Thymus (tissue), 11 donors: Measurements from ENCODE around the gene DHRS7B. TPM values are rescaled to one million over a fixed set of nuclear protein-coding genes. Genes with fewer than 3 reads are reported as not detected.

Experiments used
- DNase-seq, 9 donors: peaks; one replicate each; pipeline ENCODE4 v3.0.0-alpha.2; 2013; ENCODE audit warnings: low spot score in 9 of 9, low read depth in 6 of 9, missing footprints in 1 of 9
- H3K27ac ChIP-seq, 2 donors: one replicate each; pipeline ENCODE4 v1.5.1; 2013; ENCODE audit warnings: control low read depth in 1 of 2, low read depth in 1 of 2, low read length in 1 of 2, mild to moderate bottlenecking in 1 of 2, moderate library complexity in 1 of 2
- H3K27me3 ChIP-seq, 2 donors: one replicate each; pipeline ENCODE4 v1.5.1; 2013; ENCODE audit warnings: low read length in 1 of 2; ENCODE audit not compliant: control insufficient read depth in 2 of 2, insufficient read depth in 1 of 2
- H3K36me3 ChIP-seq, 2 donors: one replicate each; pipeline ENCODE4 v1.5.1; 2013; ENCODE audit warnings: low read length in 1 of 2, mild to moderate bottlenecking in 1 of 2, moderate library complexity in 1 of 2; ENCODE audit not compliant: control insufficient read depth in 2 of 2, insufficient read depth in 2 of 2
- H3K4me1 ChIP-seq, 2 donors: one replicate each; pipeline ENCODE4 v1.5.1; 2013; ENCODE audit warnings: low read length in 2 of 2; ENCODE audit not compliant: control insufficient read depth in 2 of 2, insufficient read depth in 2 of 2
- H3K4me3 ChIP-seq, 2 donors: one replicate each; pipeline ENCODE4 v1.5.1; 2013; ENCODE audit warnings: low read length in 2 of 2, control low read depth in 1 of 2, mild to moderate bottlenecking in 1 of 2
- H3K9me3 ChIP-seq, 2 donors: one replicate each; pipeline ENCODE4 v1.5.1; 2013; ENCODE audit warnings: low read length in 1 of 2, mild to moderate bottlenecking in 1 of 2; ENCODE audit not compliant: control insufficient read depth in 2 of 2, insufficient read depth in 1 of 2
- WGBS: extraction: QIAGEN DNeasy Blood & Tissue Kit; methylation state at CpG from one replicate; pipeline ENCODE4 v1.1.7; 2013; 5-methylcytosine and 5-hydroxymethylcytosine counted together
- polyA plus RNA-seq: library from polyadenylated mRNA; stranded (reverse); fragments of 200-250 nt; gene quantifications from one replicate; pipeline ENCODE4 v1.2.3, GENCODE V29; 2013
- total RNA-seq: library from RNA; stranded (reverse); fragments of 120-200 nt; gene quantifications from one replicate; pipeline ENCODE4 v1.2.4, GENCODE V29; 2013
- donor health status: healthy.

Gene DHRS7B
- total and polyA plus RNA-seq, 2 donors = 17.5 to 22.8 TPM

- Histone ChIP-seq H3K27me3 (no peaks in the 10 kb centered on the region), H3K36me3 (peaks cover 29 to 32% of the 10 kb centered on the region in 2 donors), H3K27ac (peak overlapping the region in 1 of 2 donors; percentile 88), H3K9me3 (no peaks in the 10 kb centered on the region), H3K4me3 (peak overlapping the region; percentile 83 to 99), H3K4me1 (peaks cover 26 to 39% of the 10 kb centered on the region in 2 donors)
- DNase-seq = peak in 3 of 9 donors; percentile 11 to 47 (median 16)
- WGBS = 14% methylated on average over 18 of the region's 18 CpGs
These were observed 86.3 kb downstream of the DHRS7B start for GRCh38 chr17:21212826-21213637.

- peaks cover 26 to 39% of the 10 kb centered on the region in 2 donors for H3K4me1 ChIP-seq
- no peaks in the 10 kb centered on the region for H3K9me3 ChIP-seq
- DNase-seq = peak in 3 of 9 donors; percentile 13 to 30 (median 25)
- H3K27ac ChIP-seq = peak overlapping the region; percentile 85 to 88
- H3K4me3 ChIP-seq = peak overlapping the region; percentile 83 to 99
- under 1% methylated on average over 35 of the region's 35 CpGs for WGBS
- peaks cover 24 to 28% of the 10 kb centered on the region in 2 donors for H3K36me3 ChIP-seq
- no peaks in the 10 kb centered on the region for H3K27me3 ChIP-seq
These were observed 86.9 kb downstream of the DHRS7B start for GRCh38 chr17:21213638-21214014.

- peaks cover 26 to 39% of the 10 kb centered on the region in 2 donors for H3K4me1 ChIP-seq
- H3K9me3 ChIP-seq = no peaks in the 10 kb centered on the region
- H3K27ac ChIP-seq = peak within 1 kb of the TSS; percentile 92 to 98
- peaks cover 18 to 24% of the 10 kb centered on the region in 2 donors for H3K36me3 ChIP-seq
- peak; percentile 82 to 96 (median 88) for DNase-seq
- H3K27me3 ChIP-seq = no peaks in the 10 kb centered on the region
- peak within 1 kb of the TSS; percentile 83 to 99 for H3K4me3 ChIP-seq
- under 1% methylated on average over 76 of the region's 76 CpGs for WGBS
These were observed 87.4 kb downstream of the DHRS7B start, which contains the start of gene TMEM11 for GRCh38 chr17:21214015-21214776. Gene TMEM11 (minus strand): TSS chr17:21214161. CDS start chr17:21214152, 9 bp downstream.

GRCh38 chr17:21214777-21215541 is 88.2 kb downstream of the DHRS7B start:
- Histone ChIP-seq H3K27ac (peak overlapping the region; percentile 92 to 98), H3K4me1 (peaks cover 26 to 39% of the 10 kb centered on the region in 2 donors), H3K36me3 (peaks cover 16 to 19% of the 10 kb centered on the region in 2 donors), H3K4me3 (peak overlapping the region; percentile 83 to 99), H3K9me3 (no peaks in the 10 kb centered on the region), H3K27me3 (no peaks in the 10 kb centered on the region)
- WGBS = 4% methylated on average over 23 of the region's 23 CpGs
- peak in 2 of 9 donors; percentile 6 to 22 for DNase-seq

- Histone ChIP-seq H3K27me3 (no peaks in the 10 kb centered on the region), H3K4me3 (no peak overlapping the region), H3K9me3 (no peaks in the 10 kb centered on the region), H3K27ac (no peak overlapping the region), H3K36me3 (peaks cover 6 to 12% of the 10 kb centered on the region in 2 donors), H3K4me1 (peaks cover 22 to 33% of the 10 kb centered on the region in 2 donors)
- 97% methylated on average over 6 of the region's 6 CpGs for WGBS
- no peak for DNase-seq
These were observed 89.2 kb downstream of the DHRS7B start for GRCh38 chr17:21215935-21216334.

- peaks cover 0 to 7% of the 10 kb centered on the region in 2 donors for H3K9me3 ChIP-seq
- no peak for DNase-seq
- peaks cover 12 to 20% of the 10 kb centered on the region in 2 donors for H3K4me1 ChIP-seq
- H3K27ac ChIP-seq = no peak overlapping the region
- H3K4me3 ChIP-seq = no peak overlapping the region
- H3K27me3 ChIP-seq = no peaks in the 10 kb centered on the region
- 98% methylated on average over 1 of the region's 1 CpG for WGBS
- peaks cover under 1 to 16% of the 10 kb centered on the region in 2 donors for H3K36me3 ChIP-seq
These were observed 90.6 kb downstream of the DHRS7B start for GRCh38 chr17:21217346-21217745.

- 96% methylated on average over 3 of the region's 3 CpGs for WGBS
- Histone ChIP-seq H3K36me3 (peaks cover 8 to 18% of the 10 kb centered on the region in 2 donors), H3K27me3 (no peaks in the 10 kb centered on the region), H3K4me1 (peaks cover 5 to 13% of the 10 kb centered on the region in 2 donors), H3K27ac (no peak overlapping the region), H3K4me3 (no peak overlapping the region), H3K9me3 (peaks cover 0 to 11% of the 10 kb centered on the region in 2 donors)
- DNase-seq = no peak
These were observed 91.3 kb downstream of the DHRS7B start for GRCh38 chr17:21218101-21218500.

GRCh38 chr17:21218831-21219380 is 92.1 kb downstream of the DHRS7B start:
- no peaks in the 10 kb centered on the region for H3K27me3 ChIP-seq
- no peak overlapping the region for H3K27ac ChIP-seq
- H3K9me3 ChIP-seq = peaks cover 0 to 11% of the 10 kb centered on the region in 2 donors
- peaks cover 3 to 12% of the 10 kb centered on the region in 2 donors for H3K4me1 ChIP-seq
- no peak overlapping the region for H3K4me3 ChIP-seq
- 98% methylated on average over 3 of the region's 3 CpGs for WGBS
- no peak for DNase-seq
- H3K36me3 ChIP-seq = peaks cover 8 to 18% of the 10 kb centered on the region in 2 donors
